Muscle layer of colon (tissue), 2 donors: ENCODE results near the gene RPS21.

ENCODE experiments used
- H3K27ac ChIP-seq: one replicate; pipeline ENCODE4 v1.7.0; 2013; ENCODE audit warnings: low read depth, mild to moderate bottlenecking, low read length, moderate library complexity
- H3K27me3 ChIP-seq, 2 donors: one replicate each; pipeline ENCODE4 v1.7.0; 2013; ENCODE audit warnings: low read length in 2 of 2, mild to moderate bottlenecking in 2 of 2; ENCODE audit not compliant: insufficient read depth in 2 of 2, control insufficient read depth in 1 of 2
- H3K36me3 ChIP-seq: one replicate; pipeline ENCODE4 v1.7.0; 2013; ENCODE audit warnings: mild to moderate bottlenecking, low read length; ENCODE audit not compliant: insufficient read depth
- H3K4me1 ChIP-seq: one replicate; pipeline ENCODE4 v1.7.0; 2013; ENCODE audit warnings: mild to moderate bottlenecking, low read length; ENCODE audit not compliant: insufficient read depth
- H3K4me3 ChIP-seq, 2 donors: one replicate each; pipeline ENCODE4 v1.7.0; 2013; ENCODE audit warnings: low read length in 2 of 2, low read depth in 1 of 2, mild to moderate bottlenecking in 1 of 2, moderate library complexity in 1 of 2
- H3K9ac ChIP-seq: one replicate; pipeline ENCODE4 v1.7.0; 2013; ENCODE audit warnings: low read length
- H3K9me3 ChIP-seq: one replicate; pipeline ENCODE4 v1.7.0; 2013; ENCODE audit warnings: mild to moderate bottlenecking, low read length
- donor health status: abdominal sarcoma.
- donor health status: Adenocarcinoma of cecum.

Gene RPS21

DNA sequence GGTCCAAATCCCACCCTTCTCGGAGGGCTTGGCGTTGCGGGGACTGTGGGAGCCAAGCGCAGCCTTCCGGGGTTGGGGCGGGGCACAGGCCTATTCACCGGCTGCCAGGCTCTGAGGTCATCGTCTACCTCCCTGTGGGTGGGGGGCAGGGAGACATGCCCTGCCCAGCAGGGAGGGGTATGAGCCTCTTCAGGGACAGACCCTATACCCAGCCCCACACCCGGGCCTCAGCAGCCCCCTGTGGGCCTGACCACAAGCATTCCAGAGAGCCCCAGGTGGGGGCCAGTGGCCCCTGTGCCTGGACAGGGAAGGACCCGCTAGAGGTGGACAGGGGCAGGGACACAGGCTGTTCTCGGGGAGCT is 31.4 kb upstream of the RPS21 start:
- H3K4me1 ChIP-seq: peaks cover 68% of the 10 kb centered on the region
- no peaks in the 10 kb centered on the region for H3K9me3 ChIP-seq
- peak overlapping the region in 1 of 2 donors; percentile 31 for H3K4me3 ChIP-seq
- peak overlapping the region; percentile 82 for H3K27ac ChIP-seq
- H3K9ac ChIP-seq: peak overlapping the region; percentile 71
- peaks cover 11% of the 10 kb centered on the region for H3K36me3 ChIP-seq
- no peaks in the 10 kb centered on the region for H3K27me3 ChIP-seq

DNA sequence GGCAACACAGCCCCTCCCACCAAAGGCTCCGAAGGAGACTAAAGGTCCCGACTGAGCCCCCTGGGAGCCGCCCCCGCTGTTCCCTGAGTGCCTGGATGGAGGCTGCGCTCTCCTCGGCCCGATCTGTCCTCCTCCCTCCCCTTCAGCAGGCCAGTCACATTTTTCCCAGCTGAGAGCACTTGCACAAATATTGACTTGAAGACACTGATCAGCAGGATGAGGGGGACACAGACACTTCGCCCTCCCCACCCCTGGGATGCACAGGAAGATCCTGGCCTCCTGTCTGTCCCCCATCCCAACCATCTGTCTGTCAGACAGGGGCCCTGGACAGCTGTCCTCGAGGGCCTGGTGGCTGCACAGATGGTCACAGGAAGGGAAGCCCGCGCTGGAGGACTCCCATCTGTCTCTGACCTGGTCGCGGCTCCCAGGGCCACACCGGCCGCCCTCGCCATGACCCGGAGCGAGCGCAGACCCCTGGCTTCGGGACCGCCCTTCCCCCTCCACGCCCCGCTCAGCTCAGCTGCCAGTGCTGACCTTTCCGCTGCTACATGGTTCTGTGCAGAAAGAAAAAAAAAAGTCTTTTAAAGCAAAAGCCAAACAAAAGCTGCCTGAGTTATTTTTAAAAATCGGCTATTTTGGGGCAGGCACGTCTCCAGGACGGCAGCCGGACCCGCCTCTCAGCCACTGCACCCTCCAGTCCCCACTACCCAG is 30.9 kb upstream of the RPS21 start:
- peak overlapping the region; percentile 71 for H3K9ac ChIP-seq
- peak overlapping the region; percentile 6 to 41 for H3K4me3 ChIP-seq
- H3K9me3 ChIP-seq: no peaks in the 10 kb centered on the region
- H3K27me3 ChIP-seq: no peaks in the 10 kb centered on the region
- H3K27ac ChIP-seq: peak overlapping the region; percentile 82
- peaks cover 72% of the 10 kb centered on the region for H3K4me1 ChIP-seq
- peaks cover 5% of the 10 kb centered on the region for H3K36me3 ChIP-seq

DNA sequence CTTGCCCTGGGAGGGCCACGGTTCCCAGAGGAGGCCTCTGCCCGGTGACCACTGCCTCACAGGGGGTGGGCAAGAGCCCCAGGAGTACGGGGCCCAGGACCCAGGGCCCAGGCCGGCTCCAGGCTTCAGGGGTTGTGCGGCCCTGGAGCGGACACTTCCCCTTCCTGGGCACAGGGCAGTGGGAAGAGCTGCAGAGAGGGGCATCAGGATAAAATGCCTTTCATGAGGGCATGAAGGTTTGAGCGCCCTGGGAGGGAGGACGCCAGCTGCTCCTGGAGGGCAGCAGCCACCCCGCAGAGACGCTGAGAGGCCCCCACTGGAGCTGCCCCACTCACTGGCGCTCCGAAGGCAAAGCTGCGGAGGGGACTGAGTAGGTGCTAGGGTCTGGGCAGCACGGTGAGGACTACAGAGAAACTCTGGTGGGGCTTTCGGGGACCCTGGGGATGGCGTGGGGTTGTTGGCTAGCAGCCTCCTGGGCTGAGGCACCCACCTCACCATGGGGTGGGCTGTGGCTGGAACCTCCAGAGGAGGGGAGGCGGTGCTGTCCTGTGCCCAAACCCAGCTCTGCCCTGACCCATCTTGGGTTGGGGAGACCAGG is 30.2 kb upstream of the RPS21 start:
- Histone ChIP-seq H3K27me3 (no peaks in the 10 kb centered on the region), H3K36me3 (no peaks in the 10 kb centered on the region), H3K4me3 (peak overlapping the region; percentile 6 to 41), H3K9me3 (no peaks in the 10 kb centered on the region), H3K4me1 (peaks cover 79% of the 10 kb centered on the region), H3K9ac (peak overlapping the region; percentile 71), H3K27ac (peak overlapping the region; percentile 82)

DNA sequence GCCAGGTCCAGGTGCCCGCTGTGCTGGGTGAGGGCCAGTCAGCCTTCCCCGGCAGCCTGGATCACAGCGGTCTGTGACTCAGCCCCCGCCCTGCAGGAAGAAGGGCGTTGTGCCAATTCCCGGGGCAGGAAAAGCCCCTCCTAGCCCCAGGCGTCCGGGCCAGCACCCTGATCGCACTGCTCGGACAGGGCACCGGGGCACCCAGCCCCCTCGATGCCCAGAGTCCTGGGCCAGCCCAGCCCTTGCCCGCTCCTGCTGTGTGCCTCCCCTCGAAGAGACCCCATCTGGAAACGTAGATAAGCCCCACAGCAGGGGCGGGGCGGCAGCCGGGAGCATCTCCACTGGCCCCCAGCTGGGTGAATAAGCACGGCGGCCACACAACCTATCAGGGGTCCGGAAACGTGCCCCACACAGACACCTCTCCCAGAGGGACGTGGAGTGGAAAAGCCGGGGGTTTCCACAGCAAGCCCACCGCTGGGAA is 29.7 kb upstream of the RPS21 start:
- no peaks in the 10 kb centered on the region for H3K9me3 ChIP-seq
- no peaks in the 10 kb centered on the region for H3K27me3 ChIP-seq
- H3K36me3 ChIP-seq: no peaks in the 10 kb centered on the region
- no peak overlapping the region for H3K9ac ChIP-seq
- H3K4me1 ChIP-seq: peaks cover 83% of the 10 kb centered on the region
- H3K4me3 ChIP-seq: peak overlapping the region in 1 of 2 donors; percentile 5
- H3K27ac ChIP-seq: peak overlapping the region; percentile 82

DNA sequence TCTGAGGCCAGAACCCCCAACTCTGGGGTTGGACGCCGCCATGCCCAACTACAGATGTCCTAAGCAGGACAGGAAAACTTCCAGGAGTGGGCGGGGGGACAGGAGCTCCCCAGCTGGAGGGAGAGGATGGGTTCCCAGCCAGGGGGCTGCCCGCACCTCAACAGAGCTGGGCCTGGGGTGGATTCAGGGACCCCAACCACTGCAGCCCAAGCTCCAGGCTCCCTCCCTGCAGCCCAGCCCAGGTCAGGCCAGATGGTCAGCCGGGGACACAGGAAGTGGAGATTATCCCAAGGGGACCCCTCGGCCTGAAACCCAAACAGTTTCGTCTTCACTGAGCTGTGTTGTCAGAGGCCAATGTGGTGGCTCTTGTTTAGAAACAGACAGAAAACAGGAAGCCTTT is 29.2 kb upstream of the RPS21 start:
- Histone ChIP-seq H3K4me3 (no peak overlapping the region), H3K9me3 (no peaks in the 10 kb centered on the region), H3K27ac (peak overlapping the region; percentile 82), H3K36me3 (no peaks in the 10 kb centered on the region), H3K9ac (peak overlapping the region; percentile 33), H3K4me1 (peaks cover 84% of the 10 kb centered on the region), H3K27me3 (no peaks in the 10 kb centered on the region)

DNA sequence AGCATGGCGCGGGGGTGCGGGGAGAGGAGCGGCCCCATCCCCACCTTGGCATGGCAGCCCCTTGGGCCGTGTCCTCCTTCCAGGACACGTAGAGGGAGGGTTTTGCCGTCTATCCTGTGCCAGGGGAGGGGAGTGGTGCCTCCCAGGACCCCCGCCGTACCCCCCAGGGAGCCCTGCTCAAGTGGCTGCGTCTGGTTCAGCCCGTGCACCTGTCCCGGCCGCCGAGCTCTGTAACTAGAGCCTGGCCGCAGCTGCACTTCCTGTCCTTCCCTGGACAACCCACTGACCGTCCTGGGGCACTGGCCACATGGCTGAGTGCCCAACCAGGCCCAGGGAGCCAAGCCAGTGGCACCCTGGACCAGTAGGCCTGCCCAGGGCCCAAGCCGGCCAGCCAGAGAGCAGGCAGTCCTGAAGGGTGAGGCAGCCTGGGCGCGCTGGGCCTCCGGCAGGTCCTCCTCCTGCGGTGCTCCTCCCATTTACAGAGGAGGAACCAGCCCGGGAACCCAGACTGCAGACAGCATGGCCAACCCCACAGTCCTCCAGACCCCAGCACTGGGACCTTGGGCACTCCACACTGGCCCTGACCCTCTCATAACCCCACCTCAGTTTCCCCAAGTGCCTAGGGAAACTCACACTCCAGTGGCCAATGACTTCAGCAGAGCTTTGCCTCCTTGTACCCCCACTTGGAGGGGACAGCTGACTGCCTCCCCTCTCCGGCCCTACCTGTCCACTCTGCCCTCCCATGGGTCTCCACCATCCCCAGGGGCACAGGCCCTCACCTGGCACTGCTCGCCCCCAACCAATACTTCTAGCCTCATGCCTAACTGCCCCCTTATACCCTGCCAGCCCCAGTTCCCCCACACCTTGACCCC is 28.5 kb upstream of the RPS21 start:
- H3K9me3 ChIP-seq: no peaks in the 10 kb centered on the region
- no peaks in the 10 kb centered on the region for H3K27me3 ChIP-seq
- peak overlapping the region; percentile 33 for H3K9ac ChIP-seq
- H3K4me1 ChIP-seq: peaks cover 84% of the 10 kb centered on the region
- H3K4me3 ChIP-seq: no peak overlapping the region
- no peaks in the 10 kb centered on the region for H3K36me3 ChIP-seq
- H3K27ac ChIP-seq: peak overlapping the region; percentile 82

DNA sequence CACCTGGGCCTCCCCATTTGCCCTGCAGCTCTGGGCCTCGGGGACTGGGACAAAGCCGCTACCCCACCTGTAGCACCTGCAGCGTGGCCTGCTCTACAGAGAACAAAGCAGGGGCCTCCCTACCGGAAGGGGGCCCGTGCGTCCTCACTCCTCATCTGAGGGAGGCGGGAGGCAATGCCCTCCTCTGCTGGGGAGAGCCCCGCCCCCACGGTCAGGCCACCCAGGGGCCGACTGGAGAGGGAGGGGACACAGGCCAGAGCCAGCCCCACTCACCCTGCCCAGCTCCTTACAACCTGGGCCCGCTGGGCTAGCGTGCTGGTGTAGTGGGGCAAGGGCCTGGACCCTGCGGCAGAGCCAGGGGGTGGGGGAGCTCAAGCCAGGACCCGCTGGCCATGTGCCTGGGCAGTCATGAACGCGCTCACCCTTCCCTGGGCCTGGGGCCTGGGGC is 27.8 kb upstream of the RPS21 start:
- Histone ChIP-seq H3K9ac (no peak overlapping the region), H3K9me3 (no peaks in the 10 kb centered on the region), H3K27ac (peak overlapping the region; percentile 82), H3K36me3 (no peaks in the 10 kb centered on the region), H3K4me3 (no peak overlapping the region), H3K27me3 (no peaks in the 10 kb centered on the region), H3K4me1 (peaks cover 87% of the 10 kb centered on the region)

DNA sequence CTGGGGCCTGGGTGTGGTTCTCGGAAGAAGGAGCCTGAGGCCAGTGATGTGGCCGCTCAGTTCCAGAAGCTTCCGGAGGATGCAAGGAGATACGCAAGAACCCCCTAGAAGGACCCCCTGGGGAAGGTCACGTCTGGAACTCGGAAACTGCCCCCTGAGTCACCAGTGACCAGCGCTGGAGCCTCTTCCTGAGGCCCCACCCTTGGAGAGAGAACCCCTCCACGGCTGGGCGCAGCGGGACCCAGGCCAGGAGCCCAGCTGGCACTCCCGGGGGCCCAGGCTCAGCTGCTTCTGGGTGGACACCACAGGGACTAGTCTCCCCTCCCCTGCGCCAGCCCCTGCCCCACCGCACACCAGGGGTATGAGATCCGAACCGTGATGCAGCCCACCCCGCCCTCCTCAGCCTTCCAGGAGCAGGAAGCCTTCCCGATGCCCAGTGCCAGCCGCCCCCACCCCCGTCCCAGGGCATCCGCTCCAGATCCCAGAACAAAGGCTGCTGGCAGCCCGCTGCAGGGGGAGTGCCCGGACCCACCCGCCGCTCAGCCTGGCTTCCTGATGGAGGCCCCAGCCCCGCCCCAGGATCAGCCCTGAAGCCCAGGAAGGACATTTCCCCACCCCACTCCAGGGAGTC is 27.3 kb upstream of the RPS21 start:
- no peaks in the 10 kb centered on the region for H3K9me3 ChIP-seq
- no peaks in the 10 kb centered on the region for H3K36me3 ChIP-seq
- H3K9ac ChIP-seq: no peak overlapping the region
- H3K4me3 ChIP-seq: no peak overlapping the region
- H3K27ac ChIP-seq: peak overlapping the region; percentile 82
- H3K4me1 ChIP-seq: peaks cover 89% of the 10 kb centered on the region
- no peaks in the 10 kb centered on the region for H3K27me3 ChIP-seq

DNA sequence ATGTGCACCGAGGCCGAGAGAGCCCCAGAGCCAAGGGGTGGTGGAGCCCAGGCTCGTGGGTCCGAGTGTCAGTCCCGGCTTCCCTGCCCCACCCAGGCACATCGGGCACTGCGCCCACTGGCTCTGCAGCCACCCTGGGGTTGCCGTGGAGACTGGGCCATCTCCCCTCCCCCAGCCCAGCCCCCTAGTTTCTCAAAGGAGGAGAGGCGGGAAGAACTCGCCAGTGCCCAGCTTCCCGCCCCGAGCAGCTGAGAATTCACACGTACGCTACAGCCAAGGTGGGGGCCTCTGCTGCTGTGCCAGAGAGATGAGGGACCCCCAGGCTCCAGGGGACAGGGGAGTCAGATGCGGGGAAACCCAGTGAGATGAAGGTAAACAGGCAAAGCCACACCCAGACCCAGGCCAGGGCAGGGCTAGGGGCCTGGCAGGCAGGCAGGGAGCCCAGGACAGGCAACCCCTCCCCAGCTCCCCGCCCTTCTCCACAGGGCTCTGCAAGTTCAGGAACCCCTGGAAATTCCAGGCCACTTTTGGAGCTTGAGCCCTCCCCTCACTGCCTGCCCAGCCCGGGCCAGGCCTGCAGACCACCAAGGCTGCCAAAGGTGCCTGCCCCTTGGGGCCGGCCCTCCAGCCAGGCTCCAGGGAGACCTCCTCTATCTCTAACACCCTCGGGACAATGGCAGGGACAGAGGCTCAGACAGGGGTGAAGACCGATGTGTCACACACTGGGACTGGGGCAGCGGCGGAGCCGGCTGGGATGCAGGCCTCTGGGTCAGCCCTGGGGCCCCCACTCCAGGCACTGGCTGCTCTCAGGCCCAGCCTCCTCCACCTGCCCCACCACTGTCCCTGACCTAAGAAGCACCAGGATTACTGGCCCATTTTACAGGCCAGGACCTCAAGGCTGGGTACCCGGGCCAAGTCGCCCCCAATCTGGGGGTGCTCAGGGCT is 25.8 kb upstream of the RPS21 start:
- H3K27ac ChIP-seq: peak overlapping the region; percentile 96
- no peaks in the 10 kb centered on the region for H3K36me3 ChIP-seq
- H3K9ac ChIP-seq: no peak overlapping the region
- H3K27me3 ChIP-seq: no peaks in the 10 kb centered on the region
- no peak overlapping the region for H3K4me3 ChIP-seq
- no peaks in the 10 kb centered on the region for H3K9me3 ChIP-seq
- peaks cover 76% of the 10 kb centered on the region for H3K4me1 ChIP-seq

DNA sequence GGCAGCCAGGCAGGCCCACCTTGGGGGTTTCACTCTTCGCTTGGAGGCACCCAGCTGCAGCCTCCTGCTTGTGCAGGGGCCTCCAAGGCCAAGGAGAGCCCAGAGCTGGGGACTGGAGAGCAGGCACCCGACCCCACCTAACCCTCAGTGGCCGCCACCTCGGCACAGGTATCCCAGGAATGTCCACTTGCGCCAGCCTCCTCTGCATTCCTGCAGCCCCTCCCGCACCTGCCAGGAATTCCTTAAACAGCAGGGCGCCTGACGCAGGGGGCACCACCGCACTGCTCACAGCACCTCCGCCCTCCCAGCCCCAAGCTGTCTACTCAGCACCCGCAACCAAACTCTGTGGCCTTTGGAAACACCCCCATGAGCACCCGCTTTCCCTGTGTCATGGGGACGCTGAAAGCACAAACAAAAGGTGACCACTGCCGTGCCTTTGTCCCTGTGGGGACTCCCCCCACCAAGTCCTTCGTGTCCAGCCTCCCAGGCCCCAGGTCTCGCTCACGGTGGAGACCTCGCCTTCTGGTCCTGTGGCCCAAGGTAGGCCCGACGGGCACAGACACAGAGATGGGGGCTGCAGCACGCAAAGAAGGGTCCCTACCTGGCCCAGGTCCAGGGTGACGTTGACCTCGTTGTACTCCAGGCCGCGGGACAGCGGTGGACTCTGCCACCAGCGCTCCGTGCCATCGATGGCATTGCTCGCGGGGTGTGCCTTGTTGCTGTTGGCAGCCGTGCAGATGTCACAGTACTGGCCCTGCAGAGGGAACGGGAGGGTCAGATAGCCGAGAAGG is 24.9 kb upstream of the RPS21 start:
- peaks cover 67% of the 10 kb centered on the region for H3K4me1 ChIP-seq

More for the DNA sequence above, 24.9 kb upstream of the RPS21 start:
- no peaks in the 10 kb centered on the region for H3K27me3 ChIP-seq
- no peaks in the 10 kb centered on the region for H3K36me3 ChIP-seq
- no peak overlapping the region for H3K9ac ChIP-seq
- H3K9me3 ChIP-seq: no peaks in the 10 kb centered on the region
- H3K4me3 ChIP-seq: no peak overlapping the region
- peak overlapping the region; percentile 96 for H3K27ac ChIP-seq
